Measurements from ENCODE around the gene THOP1.
"Not testable (repeated sequence)": the region's sequence is repeated elsewhere in the genome, so short reads cannot be mapped to it uniquely, and the experiment has no call there.

THOP1 gene

DNA sequence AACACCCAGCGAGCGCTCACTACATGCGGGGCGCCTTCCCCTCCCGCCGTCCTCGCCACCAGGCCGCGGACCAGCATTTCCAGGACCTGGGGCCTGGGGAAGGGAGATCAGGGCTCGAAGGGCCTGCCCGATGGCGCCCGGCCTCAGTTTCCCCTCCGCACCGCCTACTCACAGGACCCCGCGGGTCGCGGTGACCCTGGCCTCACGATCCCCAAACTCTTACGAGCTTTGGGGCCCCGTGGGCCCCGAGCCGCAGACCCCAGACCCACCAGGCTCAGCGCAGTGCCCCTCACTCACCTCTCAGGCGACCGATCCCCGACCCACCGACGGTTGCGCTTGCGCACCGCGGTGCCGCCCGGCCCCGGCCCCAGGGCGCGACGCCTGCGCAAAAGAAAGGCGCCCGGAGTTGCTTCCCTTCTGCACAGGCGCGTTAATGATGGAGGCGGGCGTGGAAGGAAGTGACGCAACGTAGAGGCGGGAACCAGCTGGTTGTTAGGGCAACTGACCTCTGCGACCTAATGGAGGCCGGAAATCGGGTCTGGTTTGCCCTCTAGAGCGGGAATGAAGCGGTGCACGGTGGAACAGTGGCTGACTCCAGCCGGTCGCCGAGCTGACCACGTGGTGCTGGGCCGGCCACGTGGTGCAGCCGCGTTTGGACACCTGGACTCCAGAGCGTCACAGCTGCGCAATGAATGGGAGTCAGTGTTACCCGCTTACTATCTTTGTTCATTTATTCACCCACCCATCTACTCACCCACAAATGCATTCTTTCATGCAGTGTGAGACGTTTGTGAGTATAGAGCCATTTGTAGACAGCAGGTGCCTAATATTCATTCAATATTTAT is 2.1 kb upstream of the THOP1 start, which contains the start of gene SGTA:
Gene SGTA, minus strand, starts transcription at position 338 of the 845 bp plus-strand sequence. CDS start 14,205 bp downstream, outside the sequence.
- DNase-seq = peak; percentile 97

DNA sequence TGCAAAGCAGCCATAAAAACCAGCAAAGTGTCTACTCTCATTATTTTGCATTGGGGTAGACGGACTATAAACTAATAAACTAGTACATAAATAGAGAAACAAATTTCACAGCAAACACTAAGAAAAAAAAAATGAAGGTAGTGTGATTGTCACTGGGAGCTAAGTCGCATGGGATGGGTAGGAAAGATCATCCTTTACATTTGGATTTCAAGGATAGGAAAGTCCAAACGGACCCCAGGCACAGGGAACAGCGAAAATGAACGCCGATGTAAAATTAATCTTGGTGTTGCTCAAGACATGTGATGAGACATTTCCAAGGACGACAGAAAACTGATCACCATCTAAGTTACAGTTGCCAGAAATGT is 1.5 kb upstream of the THOP1 start:
- DNase-seq = no peak

DNA sequence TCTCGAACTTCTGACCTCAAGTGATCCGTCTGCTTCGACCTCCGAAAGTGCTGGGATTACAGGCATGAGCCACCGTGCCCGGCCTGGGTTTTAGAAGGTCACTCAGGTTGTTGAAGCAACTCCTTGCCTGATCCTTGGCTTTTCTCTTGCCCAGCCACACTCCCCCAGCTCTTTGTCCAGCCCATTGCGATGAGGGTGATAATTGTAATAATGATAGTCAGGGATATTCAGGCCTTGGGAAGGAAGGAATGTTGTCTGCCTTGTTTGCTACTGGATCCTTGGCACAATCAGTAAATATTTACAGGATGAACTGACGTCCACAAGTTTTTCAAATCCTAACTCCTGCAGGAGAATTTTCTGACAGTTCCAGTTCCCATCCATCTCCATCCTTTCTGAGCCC is 1.8 kb downstream of the THOP1 start:
- no peak for DNase-seq

DNA sequence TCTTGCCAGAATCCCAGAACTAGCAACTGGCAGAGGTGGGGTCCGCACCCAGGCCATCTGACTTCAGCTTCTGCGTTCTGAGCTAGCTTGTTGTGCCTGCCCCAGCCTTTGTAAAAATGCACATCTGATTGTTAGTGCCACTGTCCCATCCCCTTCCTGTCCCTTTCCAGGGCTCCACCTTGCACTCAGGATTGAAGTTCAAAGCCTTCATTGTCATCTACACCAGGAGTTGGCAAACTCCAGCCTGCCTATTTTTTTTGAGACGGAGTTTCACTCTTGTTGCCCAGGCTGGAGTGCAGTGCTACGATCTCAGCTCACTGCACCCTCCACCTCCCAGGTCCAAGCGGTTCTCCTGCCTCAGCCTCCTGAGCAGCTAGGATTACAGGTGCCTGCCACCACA is 2.9 kb downstream of the THOP1 start:
- no peak for DNase-seq

DNA sequence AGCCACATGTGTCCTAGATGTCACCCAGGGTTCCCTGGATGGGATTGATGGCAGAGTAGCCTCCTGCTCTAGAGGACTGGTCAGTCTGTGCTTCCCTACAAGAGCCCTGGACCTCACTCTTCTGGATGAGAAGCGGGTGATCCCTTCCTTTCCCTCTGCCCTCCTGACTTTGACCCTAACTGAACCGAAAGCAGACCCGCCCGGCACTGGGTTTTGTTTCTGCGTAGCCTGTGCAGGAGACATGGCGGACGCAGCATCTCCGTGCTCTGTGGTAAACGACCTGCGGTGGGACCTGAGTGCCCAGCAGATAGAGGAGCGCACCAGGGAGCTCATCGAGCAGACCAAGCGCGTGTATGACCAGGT is 4.9 kb downstream of the THOP1 start:
- DNase-seq = no peak

DNA sequence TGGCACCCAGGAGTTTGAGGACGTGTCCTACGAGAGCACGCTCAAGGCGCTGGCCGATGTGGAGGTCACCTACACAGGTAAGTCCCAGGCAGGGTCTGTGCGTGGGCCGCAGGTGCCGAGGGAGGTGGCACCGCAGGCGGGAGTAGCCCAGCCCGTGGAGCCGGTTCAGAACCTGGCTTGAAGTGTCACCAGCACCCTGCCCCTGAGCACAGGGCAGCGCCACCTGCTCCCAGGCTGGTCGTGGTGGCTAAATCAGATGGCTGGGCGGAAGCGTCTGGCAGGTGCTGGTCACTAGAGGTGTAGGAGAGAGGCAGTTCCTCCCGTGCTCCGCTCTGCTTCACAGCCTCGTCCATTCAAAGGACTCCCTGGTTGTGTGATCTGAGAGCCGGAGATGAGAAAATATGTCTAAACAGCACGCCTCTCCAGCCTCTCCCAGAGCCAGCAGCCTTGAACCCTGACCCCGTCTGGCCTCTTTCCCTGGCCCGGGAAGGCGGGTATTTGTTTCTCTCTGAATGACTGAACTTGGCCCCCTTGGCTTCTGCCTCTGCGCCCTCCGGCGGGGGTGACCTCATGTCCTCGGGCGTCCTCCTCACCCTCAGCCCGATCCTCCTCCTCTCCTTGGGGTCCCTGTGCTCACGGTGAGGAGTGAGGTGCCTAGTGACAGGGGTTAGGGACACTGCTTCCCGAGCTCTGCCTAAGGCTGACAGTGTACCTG is 5.4 kb downstream of the THOP1 start:
- DNase-seq = no peak

DNA sequence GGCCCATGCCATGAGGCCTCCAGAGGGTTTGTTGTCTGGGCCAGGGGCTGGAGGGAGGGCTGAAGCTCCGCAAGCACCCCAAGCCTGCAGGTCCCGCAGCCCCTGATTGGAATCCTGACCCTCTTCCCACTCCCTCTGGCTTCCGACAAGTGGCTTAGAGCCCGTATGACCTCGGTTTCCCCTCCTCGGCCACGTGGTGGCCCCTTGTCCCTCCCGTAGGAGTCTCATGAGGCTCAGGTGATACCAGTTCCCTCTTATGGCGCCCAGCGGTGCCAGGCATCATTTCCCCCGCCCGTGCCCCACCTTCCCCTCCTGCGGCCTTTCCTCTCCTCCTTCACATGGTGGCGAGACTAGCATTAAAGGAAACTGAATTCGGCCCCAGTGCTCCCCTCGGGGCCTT is 6.1 kb downstream of the THOP1 start:
- no peak for DNase-seq

DNA sequence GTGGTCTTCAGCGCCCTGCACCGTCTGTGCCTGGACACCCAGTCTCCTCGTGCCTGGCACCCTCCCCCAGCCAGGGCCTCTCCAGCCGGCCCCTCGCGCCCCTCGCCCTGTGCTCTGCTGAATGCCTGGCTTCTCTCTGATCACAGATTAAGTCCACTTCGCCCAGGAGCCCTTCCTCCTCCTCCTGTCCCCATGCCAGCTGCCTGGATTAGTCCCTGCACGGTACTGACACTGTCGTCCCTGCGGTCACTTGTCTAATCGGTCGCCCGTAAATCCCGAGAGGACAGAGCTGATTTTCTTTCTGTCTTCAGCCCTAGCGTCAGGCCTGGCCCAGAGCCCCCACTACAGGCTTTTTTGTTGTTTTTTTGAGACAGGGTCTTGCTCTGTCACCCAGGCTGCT is 6.6 kb downstream of the THOP1 start:
- DNase-seq = no peak

DNA sequence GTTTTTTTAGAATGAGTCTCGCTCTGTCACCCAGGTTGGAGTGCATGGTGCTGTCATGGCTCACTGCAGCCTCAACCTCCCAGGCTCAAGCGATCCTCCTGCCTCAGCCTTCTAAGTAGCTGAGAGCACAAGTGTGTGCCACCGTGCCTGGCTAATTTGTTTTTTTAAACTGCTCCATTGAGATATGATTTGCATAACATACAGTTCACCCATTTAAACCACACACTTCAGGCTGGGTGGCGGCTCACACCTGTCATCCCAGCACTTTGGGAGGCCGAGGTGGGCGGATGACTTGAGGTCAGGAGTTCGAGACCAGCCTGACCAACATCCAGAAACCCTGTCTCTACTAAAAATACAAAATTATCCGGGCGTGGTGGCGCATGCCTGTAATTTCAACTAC is 7.4 kb downstream of the THOP1 start:
- DNase-seq = not testable (repeated sequence)

DNA sequence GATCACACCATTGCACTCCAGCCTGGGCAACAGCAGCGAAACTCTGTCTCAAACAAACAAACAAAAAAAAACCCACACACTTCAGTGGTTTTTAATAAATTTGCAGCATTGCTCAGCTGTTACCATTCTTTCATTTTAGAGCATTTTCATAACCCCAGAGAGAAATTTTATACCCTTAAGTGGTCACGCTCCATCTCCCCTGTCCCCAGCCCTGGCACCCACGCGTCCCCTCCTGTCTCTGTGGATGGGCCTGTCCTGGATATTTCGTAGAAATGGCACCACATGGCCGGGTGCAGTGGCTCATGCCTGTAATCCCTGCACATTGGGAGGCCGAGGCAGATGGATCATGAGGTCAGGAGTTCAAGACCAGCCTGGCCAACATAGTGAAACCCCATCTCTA is 7.8 kb downstream of the THOP1 start:
- no peak for DNase-seq

DNA sequence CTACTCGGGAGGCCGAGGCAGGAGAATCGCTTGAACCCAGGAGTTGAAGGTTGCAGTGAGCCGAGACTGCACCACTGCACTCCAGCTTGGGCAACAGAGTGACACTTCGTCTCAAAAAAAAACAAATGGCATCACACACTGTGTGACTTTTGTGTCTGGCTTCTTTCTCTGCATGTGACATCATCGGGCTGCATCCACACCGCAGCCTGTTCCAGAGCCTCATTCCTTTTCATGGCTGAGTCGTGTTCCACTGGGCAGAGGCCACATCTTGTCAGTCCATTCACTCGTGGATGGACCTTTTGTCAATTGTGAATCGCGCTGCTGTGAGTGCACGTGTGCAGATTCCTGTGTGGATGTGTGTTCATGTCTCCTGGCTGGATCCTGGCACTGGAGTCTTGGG is 8.3 kb downstream of the THOP1 start:
- no peak for DNase-seq

DNA sequence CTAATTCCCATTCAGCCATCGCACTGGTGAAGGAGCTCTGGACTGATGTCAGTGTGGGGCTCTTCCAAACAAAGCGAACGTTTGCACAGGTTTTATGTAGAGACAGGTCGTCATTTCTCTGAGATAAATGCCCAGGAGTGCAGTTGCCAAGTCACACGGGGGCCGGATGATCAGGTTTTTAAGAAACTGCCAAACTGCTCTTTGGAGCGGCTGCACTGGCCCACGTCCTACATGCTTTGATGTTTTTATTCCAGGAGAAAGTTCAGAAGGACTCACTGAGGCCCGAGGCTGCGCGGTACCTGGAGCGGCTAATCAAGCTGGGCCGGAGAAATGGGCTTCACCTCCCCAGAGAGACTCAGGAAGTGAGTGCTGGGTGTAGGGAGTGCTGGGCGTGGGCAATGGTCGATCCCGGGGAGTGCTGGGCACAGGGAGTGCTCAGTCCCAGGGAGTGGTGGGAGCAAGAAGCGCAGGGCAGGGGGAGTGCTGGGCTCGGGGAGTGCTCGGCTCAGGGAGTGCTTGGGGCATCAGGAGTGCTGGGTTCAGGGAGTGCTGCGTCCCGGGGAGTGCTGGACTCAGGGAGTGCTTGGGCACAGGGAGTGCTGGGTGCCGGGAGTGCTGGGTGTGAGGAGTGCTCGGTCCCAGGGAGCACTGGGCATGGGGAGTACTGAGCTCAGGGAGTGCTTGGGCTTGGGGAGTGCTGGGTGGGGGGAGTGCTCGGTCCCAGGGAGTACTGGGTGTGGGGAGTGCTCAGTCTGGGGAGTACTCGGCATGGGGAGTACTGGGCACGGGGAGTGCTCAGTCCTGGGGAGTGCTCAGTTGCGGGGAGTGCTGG is 10.7 kb downstream of the THOP1 start:
- no peak for DNase-seq

DNA sequence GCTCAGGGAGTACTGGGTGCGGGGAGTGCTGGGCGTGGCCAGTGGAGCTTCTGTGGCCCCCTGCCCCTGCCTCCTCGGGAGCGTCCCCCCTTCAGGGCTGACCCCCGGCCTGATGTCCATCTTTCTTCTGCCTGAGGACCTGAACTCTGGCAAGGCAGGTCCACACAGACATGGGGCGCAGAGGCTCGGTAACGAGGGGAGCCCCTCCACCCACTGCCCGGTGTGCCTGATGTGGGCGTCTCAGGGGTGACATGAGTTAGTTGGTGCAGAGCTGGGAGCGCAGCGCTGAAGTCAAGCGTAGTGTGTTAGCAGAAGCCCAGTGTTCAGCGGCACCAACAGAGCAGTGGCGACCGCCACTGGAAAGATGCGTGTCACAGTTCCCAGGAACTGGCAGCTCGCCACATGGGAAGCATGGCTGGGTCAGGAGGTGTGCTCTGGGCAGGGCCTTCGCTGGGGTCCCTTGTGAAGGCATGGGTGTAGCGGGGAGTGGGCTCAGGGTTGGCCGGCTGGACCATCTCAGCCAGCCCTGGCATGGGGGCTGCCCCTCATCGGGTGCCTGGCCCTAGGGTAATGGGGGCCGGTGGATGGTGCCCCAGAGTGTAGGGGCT is 11.5 kb downstream of the THOP1 start:
- DNase-seq = no peak

DNA sequence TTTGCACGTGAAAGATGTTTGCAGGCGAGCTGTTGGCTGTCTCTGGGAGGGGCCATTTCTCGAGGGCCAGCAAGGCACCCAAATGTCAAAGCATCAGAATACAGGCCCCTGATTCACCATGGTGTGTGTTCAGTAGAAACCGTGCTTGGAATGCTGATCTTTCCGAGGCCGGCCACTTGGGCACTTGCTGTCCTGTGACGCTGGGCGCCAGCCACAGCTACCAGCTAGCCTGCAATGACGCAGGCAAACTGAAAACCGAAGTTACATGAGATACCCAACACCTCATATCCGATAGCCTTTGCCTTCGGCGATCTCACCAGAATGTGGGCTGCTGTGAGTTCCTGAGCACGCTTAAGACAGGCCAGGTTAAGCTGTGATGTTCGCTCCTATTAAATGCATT is 12.0 kb downstream of the THOP1 start:
- DNase-seq = no peak

DNA sequence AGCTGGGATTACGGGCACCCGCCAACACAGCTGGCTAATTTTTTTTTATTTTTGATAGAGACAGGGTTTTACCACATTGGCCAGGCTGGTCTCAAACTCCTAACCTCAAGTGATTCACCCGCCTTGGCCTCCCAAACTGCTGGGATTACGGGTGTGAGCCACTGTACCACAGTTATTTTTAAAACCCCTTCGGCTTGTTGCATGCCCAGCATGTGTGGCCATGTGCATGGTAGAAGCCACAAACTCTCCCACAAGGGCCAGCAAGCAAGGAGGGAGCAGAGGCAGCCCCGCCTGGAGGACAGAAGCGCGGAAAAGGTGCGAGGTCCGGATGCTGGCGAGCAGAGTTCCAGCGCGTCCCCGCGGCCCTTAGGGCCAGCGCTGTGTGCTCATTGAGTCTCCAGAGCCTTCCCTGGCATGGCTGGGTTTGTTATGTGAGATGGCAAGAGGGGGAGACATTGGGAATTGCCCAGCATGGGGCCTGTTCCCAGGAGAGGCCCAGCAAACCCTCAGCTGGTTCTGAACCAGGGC is 12.9 kb downstream of the THOP1 start:
- DNase-seq = no peak

DNA sequence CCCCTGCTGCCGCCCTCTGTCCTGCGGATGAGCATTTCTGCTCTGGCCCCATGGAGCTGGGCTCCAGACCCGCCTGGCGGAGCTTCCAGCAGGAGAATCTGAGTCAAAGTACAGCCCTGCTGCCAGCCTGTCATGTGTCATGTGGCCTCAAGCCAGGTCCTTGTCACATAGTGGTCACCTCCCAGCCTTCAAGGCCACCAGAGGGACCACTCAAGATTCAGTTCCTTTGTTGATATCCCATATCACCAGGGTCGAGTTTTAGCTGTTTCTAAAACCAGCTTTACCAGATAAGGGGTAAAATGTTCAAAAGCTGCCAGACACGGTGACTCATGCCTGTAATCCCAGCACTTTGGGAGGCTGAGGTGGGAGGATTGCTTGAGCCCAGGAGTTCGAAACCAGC is 13.4 kb downstream of the THOP1 start:
- no peak for DNase-seq

DNA sequence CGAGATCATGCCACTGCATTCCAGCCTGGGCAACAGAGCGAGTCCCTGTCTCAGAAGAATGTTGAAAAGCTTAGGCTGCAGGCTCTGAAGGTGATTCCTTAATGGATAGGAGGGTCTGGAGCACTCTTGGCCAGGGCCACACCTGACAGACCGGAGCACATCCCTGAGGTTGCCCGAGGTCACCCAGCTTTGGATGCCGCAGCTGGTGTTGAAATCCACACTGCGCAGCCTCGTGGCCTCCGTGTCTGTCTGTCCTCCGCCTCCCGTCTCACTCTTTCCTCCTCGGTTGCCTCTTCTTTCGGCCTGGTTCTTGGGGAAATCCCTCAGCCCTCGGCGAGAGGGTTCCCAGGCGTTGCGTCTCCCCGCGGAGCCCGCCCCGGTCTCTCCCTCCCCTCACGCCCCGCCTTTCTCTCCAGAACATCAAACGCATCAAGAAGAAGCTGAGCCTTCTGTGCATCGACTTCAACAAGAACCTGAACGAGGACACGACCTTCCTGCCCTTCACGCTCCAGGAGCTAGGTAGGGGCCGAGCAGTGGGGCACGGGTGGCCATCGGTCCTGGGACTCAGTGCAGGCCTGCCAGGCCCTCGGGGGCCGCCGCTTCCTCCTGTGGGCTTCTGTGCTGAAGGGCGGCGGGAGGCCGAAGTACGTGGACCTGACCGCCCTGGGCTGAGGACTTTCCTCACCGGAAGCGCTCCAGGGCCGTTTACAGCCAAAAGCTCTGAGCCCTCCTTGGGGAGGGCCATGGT is 14.1 kb downstream of the THOP1 start:
- DNase-seq = no peak

DNA sequence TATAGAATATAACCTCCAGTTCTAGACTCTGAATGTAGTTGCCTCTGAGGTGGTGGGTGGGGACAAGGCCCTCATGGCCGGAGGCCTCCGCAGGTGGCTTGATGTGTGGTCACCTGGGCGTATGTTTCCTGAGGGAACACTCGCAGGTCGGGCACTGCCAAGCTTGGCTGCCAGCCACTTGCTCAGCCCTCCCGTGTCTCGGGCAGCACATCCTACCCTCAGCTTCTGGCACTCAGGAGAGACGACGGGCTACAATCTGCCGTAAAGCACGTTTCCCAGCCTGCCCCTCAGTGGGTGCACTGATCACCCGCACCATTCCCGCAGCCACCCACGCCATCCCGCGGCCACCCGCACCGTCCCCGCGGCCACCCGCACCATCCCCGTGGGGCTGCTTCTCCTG is 15.2 kb downstream of the THOP1 start:
- DNase-seq = no peak

DNA sequence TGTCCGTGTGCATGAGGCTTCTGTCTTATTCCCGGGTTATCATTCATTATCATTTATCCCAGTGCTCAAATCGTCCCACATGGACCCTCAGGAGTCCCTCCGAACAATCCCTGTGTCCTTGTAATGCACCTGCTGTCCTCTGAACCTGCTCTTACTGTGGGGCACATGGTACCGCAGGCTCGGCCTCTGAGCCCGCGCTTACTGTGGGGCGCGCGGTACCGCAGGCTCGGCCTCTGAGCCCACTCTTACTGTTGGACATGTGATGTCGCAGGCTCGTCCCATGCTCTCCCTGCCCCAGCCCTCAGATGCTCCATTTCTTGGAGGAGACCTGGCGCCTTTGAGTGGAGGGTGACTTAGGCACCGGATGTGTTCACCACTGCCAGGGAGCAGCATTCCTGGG is 17.5 kb downstream of the THOP1 start:
- DNase-seq = no peak

DNA sequence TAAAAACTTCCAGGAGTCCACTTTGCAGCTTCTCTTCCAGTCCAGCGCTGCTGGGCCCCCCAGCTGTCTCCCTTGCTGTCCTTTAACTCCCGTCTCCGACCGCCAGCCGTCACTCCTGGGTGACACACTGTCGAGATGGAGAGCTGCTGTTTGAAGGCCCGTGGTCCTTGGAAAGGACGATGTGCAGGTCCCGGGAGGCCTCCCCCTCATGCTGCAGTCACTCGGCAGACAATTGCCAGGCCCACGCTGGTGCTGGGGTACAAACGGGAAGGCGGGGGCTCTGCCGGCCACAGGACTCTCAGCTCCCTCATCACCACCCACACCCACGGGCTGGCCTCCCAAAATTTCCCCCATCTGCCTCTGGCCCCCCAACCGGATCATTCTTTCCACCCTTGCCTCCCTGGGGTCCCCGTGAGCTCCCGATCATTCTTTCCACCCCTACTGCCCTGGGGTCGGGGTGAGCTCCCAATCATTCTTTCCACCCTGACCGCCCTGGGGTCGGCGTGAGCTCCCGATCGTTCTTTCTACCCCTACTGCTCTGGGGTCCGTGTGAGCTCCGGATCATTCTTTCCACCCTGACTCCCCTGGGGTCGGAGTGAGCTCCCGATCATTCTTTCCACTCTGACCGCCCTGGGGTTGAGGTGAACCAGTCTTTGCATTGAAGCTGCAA is 18.3 kb downstream of the THOP1 start:
- no peak for DNase-seq

DNA sequence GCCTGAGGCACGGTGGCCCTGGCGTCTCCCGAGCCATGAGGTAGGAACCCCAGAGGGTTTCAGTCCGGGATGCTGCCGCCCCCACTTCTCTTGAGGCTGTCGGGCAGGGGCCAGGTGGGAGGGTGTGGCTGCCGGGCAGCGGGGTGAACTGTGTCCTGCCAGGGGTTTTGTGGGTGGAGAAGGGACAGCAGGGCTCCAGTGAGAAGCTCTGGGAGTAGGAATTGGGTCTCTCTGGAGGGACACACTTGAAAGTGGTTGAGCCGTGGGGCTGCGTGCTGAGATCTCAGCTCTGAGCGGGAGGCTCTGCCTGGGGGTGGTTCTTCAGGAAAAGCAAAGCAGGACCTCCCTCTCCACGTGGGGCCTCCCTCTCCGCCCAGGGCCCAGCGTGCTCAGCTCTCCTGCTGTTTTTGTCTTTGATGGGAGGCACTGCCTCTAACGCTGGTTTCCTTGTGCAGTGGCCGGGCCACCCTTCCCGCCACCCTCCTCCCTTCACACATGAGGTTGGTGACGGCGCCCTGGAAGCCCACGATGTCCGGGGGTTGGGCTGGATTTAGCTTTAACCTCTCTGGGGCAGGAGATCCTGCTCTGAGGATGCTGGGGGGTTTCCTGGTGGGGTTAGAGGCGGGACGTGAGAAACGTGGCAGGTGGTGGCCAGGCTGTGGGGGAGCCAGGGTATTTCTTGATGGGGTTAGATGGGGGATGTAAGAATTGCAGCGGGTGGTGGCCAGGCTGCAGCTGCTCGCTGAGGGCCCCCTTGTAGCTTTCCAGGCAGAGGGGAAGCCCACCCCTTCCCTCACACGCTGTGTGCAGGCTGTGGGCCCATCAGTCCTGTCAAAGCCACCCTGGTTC is 19.1 kb downstream of the THOP1 start:
- DNase-seq = no peak

Data from right forelimb (tissue), 1 donor.